A673 (cell line): ENCODE results near the gene RGPD4. TPM values are rescaled to one million over a fixed set of nuclear protein-coding genes. Genes with fewer than 3 reads are reported as not detected.
"Not testable (repeated sequence)": the region's sequence is repeated elsewhere in the genome, so short reads cannot be mapped to it uniquely, and the experiment has no call there.

ENCODE experiments used
- BruUV-seq: library from RNA; stranded (reverse); fragments of 400-500 nt; replicated peaks from 2 replicates; lab custom pipeline; 2021; lab: Mats Ljungman, UMichigan
- CTCF ChIA-PET: fragments of 300-600 bp; sonication (Branson Sonifier 250); formaldehyde crosslinking; loops from one replicate; lab custom pipeline; 2022; ENCODE audit warnings: antibody characterized with exemption; lab: Charles Lee
- POLR2A ChIA-PET: fragments of 300-600 bp; sonication (Branson Sonifier 250); formaldehyde crosslinking; loops from one replicate; lab custom pipeline; 2022; ENCODE audit warnings: antibody characterized with exemption; ENCODE audit not compliant: low non-redundant PET; lab: Charles Lee
- DNase-seq: peaks from one replicate; pipeline ENCODE4 v3.0.0-alpha.2; 2015; ENCODE audit warnings: low spot score
- H3K27ac ChIP-seq: fragments of 200-600 bp; sonication (generic); 2 replicates; pipeline ENCODE4 v1.5.1; 2016; ENCODE audit warnings: mixed run types, low read depth, mild to moderate bottlenecking, mixed read lengths, antibody characterized with exemption, low read length; ENCODE audit not compliant: poor library complexity, severe bottlenecking
- H3K27me3 ChIP-seq: fragments of 200-600 bp; sonication (generic); replicated peaks from 2 replicates; pipeline ENCODE4 v1.6.1; 2017; ENCODE audit warnings: mixed run types, low read depth, mild to moderate bottlenecking, mixed read lengths, antibody characterized with exemption, low read length; ENCODE audit not compliant: insufficient read depth, poor library complexity
- H3K36me3 ChIP-seq: fragments of 200-600 bp; sonication (generic); 2 replicates; pipeline ENCODE4 v1.6.1; 2016; ENCODE audit warnings: mixed run types, mild to moderate bottlenecking, mixed read lengths, antibody characterized with exemption, low read length; ENCODE audit not compliant: insufficient read depth, poor library complexity, severe bottlenecking
- H3K4me1 ChIP-seq: fragments of 200-600 bp; sonication (generic); 2 replicates; pipeline ENCODE4 v1.6.1; 2017; ENCODE audit warnings: mixed run types, mild to moderate bottlenecking, mixed read lengths, antibody characterized with exemption, low read length; ENCODE audit not compliant: insufficient read depth, poor library complexity, severe bottlenecking
- H3K4me3 ChIP-seq: fragments of 200-600 bp; sonication (generic); 2 replicates; pipeline ENCODE4 v1.5.1; 2016; ENCODE audit warnings: low read depth, mixed run types, mild to moderate bottlenecking, mixed read lengths, low read length; ENCODE audit not compliant: poor library complexity, severe bottlenecking
- H3K9me3 ChIP-seq: fragments of 200-600 bp; sonication (generic); 2 replicates; pipeline ENCODE4 v1.6.1; 2016; ENCODE audit warnings: mixed run types, low read depth, mild to moderate bottlenecking, mixed read lengths, antibody characterized with exemption, low read length; ENCODE audit not compliant: poor library complexity, severe bottlenecking
- EZH2 ChIP-seq: fragments of 200-600 bp; sonication (generic); IDR thresholded peaks from 2 replicates; pipeline ENCODE4 v1.6.1; 2017; ENCODE audit warnings: borderline replicate concordance, low read depth, mild to moderate bottlenecking, mixed read lengths, antibody characterized with exemption, low read length; ENCODE audit not compliant: poor library complexity, severe bottlenecking
- intact Hi-C: fragments of 100-400 bp; cut with micrococcal nuclease; formaldehyde crosslinking; loops from one replicate; pipeline ENCODE4 v1.10.0; 2022; ENCODE audit not compliant: unreplicated experiment
- total RNA-seq: library from RNA; stranded (reverse); gene quantifications from 2 replicates; pipeline ENCODE4 v1.2.3, GENCODE V29; 2021
- TF ChIP-seq, protein P1 (sequence below): fragments of 300-800, 200-600 bp; sonication (generic); conservative IDR thresholded peaks from 2 replicates; pipeline ENCODE4 v1.5.1; 2017; ENCODE audit warnings: low read depth, mild to moderate bottlenecking, antibody characterized with exemption, low read length, moderate library complexity, mixed read lengths

The RGPD4 gene
- total RNA-seq, 1 experiment from 2014 or later = not detected

DNA sequence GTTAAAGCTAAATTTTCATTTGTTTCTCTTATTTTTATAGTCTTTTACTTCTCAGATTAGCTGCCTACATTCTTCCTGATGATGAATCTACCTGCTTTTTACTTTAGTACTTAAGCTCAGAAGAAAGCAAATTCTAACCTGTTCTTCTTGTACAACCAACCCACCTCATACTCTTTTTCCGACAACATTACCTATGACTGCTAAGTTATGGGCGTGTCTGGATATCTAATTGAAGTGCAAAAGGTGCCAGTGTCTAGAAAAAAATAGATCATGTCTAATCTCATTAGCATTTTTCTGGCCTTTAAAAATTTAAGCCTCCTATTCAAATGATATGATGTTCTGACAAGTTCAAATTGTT is 1.5 kb upstream of the RGPD4 start:
- POLR2A ChIA-PET = no interaction called here
- Histone ChIP-seq H3K36me3 (no peaks in the 10 kb centered on the region), H3K27ac (no peak overlapping the region), H3K9me3 (no peaks in the 10 kb centered on the region), H3K27me3 (no peaks in the 10 kb centered on the region), H3K4me1 (no peaks in the 10 kb centered on the region), H3K4me3 (no peak overlapping the region)
- TF ChIP-seq, protein P1, sequence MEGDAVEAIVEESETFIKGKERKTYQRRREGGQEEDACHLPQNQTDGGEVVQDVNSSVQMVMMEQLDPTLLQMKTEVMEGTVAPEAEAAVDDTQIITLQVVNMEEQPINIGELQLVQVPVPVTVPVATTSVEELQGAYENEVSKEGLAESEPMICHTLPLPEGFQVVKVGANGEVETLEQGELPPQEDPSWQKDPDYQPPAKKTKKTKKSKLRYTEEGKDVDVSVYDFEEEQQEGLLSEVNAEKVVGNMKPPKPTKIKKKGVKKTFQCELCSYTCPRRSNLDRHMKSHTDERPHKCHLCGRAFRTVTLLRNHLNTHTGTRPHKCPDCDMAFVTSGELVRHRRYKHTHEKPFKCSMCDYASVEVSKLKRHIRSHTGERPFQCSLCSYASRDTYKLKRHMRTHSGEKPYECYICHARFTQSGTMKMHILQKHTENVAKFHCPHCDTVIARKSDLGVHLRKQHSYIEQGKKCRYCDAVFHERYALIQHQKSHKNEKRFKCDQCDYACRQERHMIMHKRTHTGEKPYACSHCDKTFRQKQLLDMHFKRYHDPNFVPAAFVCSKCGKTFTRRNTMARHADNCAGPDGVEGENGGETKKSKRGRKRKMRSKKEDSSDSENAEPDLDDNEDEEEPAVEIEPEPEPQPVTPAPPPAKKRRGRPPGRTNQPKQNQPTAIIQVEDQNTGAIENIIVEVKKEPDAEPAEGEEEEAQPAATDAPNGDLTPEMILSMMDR = no peak
- TF ChIP-seq EZH2 = no peak
- CTCF ChIA-PET = no interaction called here
- BruUV-seq = no TSS peak
- no peak for DNase-seq
- intact Hi-C loops = no loop called here

DNA sequence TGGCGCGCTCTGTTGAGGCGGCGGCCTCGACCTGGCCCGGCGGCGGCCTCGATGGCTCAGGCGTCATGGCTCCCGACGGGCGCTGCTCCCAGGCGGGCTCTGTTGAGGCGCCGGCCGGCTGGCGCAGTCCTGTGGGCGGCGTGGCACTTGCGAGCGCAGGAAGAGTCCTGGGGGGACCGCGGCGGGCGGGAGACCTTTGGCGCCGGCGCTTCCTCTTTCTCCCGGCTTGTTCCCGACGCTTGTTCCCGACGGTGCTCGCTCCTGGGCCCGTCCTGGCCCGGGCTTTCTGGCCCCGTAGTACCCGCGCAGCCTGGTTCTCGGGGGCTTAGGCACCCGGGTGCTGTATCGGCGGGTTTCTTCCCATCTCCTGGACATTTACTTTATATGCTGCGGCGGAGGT is 2.8 kb downstream of the RGPD4 start:
- intact Hi-C loops, H3K36me3 ChIP-seq, DNase-seq, H3K27me3 ChIP-seq, POLR2A ChIA-PET, H3K4me1 ChIP-seq, CTCF ChIA-PET, H3K9me3 ChIP-seq, H3K27ac ChIP-seq, H3K4me3 ChIP-seq, BruUV-seq: not testable (repeated sequence)

DNA sequence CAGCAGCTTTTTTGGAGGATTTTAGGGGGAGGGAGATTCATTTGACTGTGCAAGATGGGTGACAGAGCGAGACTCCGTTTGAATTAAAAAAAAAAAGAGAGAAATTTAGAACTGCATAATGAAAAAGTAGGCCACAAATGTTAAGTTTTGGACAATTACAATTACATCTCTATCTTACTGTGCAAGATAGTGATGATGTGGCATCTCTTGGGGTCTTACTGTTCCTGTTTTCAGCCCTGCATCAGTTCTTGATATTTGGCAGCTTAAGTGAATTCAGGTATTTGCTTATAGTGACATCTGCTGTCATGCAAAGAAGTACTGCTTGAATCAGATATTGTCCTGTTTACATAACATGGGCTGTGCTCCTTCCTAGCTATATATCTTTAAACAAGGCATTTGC is 6.5 kb downstream of the RGPD4 start:
- BruUV-seq, intact Hi-C loops, POLR2A ChIA-PET, H3K27ac ChIP-seq, H3K4me3 ChIP-seq, DNase-seq, CTCF ChIA-PET, H3K36me3 ChIP-seq, H3K27me3 ChIP-seq, H3K4me1 ChIP-seq, H3K9me3 ChIP-seq: not testable (repeated sequence)

DNA sequence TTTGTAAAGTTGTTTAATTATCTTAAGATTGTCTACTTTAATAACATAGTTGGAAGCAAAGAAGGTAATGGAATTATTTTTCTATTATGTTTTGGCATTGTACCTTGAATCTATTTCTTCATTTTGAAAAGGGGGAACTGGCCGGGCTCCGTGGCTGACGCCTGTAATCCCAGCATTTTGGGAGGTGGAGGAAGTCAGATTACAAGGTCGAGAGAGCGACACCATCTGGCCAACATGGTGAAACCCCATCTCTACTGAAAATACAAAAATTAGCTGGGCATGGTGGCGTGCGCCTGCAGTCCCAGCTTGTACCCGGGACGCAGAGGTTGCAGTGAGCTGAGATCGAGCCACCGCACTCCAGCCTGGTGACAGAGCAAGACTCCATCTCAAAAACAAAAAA is 6.9 kb downstream of the RGPD4 start:
- H3K36me3 ChIP-seq, H3K4me1 ChIP-seq, H3K27ac ChIP-seq, BruUV-seq, intact Hi-C loops, POLR2A ChIA-PET, H3K4me3 ChIP-seq, DNase-seq, H3K9me3 ChIP-seq, H3K27me3 ChIP-seq, CTCF ChIA-PET: not testable (repeated sequence)

DNA sequence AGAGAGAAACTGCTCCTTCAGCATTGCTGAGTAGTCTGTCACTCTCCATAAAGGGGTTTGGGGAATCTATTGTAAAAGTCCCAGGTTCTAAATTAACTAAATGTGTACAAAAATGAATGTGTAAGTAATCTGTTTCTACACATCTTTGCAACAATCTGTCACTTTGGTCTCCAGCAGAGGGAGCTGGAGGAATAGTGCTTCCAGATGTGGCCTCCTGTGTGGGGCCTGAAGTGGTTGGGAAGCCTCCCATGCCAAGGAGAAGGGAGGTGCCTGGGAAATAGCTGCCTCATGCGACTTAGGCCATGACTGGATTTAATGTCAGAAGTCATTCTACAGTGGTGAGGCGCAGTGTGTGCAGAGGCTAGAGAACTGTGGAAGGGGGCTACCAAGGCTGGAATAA is 89.4 kb downstream of the RGPD4 start:
- intact Hi-C loops, BruUV-seq, DNase-seq, H3K27me3 ChIP-seq, H3K4me3 ChIP-seq, CTCF ChIA-PET, H3K27ac ChIP-seq, H3K4me1 ChIP-seq, POLR2A ChIA-PET, H3K36me3 ChIP-seq, H3K9me3 ChIP-seq: not testable (repeated sequence)

DNA sequence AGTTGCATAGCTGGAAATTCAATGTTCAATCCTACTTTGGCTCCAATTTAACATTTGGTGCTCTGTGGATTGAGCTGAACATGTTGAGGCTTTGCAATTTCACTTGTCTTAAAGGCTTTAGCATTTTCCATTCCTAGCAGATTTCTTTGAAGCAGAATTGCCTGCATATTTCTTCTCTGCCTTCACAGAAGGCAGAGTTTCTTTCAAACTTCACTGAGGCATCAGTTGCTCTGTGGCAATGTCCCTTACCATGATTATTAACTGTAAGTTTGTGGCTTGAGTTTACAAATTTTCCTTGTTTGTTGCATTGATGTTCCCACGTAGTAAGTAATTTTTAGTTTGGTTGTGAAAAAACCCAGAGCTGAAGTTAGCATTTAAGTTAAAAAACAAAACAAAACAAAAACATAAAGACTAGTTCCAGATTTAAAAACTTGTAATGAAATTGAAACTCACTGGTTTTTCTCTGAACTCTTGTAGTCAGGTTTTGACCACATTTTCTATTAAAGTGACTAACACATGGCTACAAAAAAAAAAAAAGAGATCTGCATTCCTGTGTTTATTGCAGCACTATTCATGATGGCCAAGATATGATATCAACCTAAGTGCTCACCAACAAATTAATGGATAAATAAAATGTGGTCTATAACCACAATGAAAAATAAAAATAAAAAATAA is 90.1 kb downstream of the RGPD4 start:
- DNase-seq, H3K9me3 ChIP-seq, H3K4me3 ChIP-seq, intact Hi-C loops, CTCF ChIA-PET, H3K27ac ChIP-seq, POLR2A ChIA-PET, H3K4me1 ChIP-seq, H3K36me3 ChIP-seq, BruUV-seq, H3K27me3 ChIP-seq: not testable (repeated sequence)
